K562 (cell line): Measurements from ENCODE around the gene MRPL37.

Experiments
- EZH2 ChIP-seq: IDR thresholded peaks from 2 replicates; pipeline ENCODE4 v1.6.1; 2012; ENCODE audit warnings: low read depth, mild to moderate bottlenecking, inconsistent platforms, low read length, borderline replicate concordance
- FOSL1 ChIP-seq: fragments of 200-800 bp; sonication (Bioruptor generic); conservative IDR thresholded peaks from 2 replicates; pipeline ENCODE4 v1.6.1; 2016; ENCODE audit warnings: missing genetic modification characterization, missing compliant biosample characterization
- KDM1A ChIP-seq, 2 experiments: fragments of 450-650 bp; IDR thresholded peaks; 2 replicates each; pipeline ENCODE4 v1.6.1; 2016; ENCODE audit warnings: mild to moderate bottlenecking in 2 of 2
- L3MBTL2 ChIP-seq: fragments of 450-650 bp; IDR thresholded peaks from 2 replicates; pipeline ENCODE4 v1.6.1; 2016; ENCODE audit warnings: mild to moderate bottlenecking, moderate library complexity
- ZNF165 ChIP-seq: fragments of 250-450 bp; sonication (Bioruptor Pico); IDR thresholded peaks from 2 replicates; pipeline ENCODE4 v1.4.0; 2020; ENCODE audit warnings: borderline replicate concordance
- ZNF274 ChIP-seq: IDR thresholded peaks from 2 replicates; pipeline ENCODE4 v1.6.1; 2011; ENCODE audit warnings: low read depth, mild to moderate bottlenecking, low read length, moderate library complexity, borderline replicate concordance

DNA sequence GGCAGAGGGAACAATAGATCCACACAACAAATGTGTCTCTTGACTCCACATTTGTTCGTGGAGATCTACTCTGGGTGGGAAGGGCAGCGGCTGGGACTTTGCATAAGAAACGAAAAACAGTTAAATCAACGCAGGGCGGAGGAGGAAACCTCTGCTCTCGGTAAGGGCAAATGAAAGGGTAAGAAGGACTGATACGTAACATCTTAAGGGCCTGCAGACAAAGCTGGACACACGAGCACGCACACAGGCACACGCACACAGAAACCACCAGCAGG is 57.3 kb downstream of the MRPL37 start:
- TF ChIP-seq EZH2 (no peak), FOSL1 (tag) (no peak), ZNF274 (no peak), ZNF165 (CRISPR knock-in tag) (no peak), KDM1A (IDR thresholded peaks at IDR 0.05) (no peak), L3MBTL2 (no peak)
